Lower lobe of right lung (tissue), 2 donors: ENCODE results near the gene C11orf16. TPM values are rescaled to one million over a fixed set of nuclear protein-coding genes. Genes with fewer than 3 reads are reported as not detected.
"Not testable (repeated sequence)": the region's sequence is repeated elsewhere in the genome, so short reads cannot be mapped to it uniquely, and the experiment has no call there.

Experiments used
- ATAC-seq, 2 donors: fragments of 200-7000 bp; cut with Tn5 transposase; one replicate each; pipeline ENCODE4 v1.9.1; 2020 to 2022; ENCODE audit warnings: mild to moderate bottlenecking in 2 of 2, moderate library complexity in 2 of 2
- DNase-seq: peaks from one replicate; pipeline ENCODE4 v3.0.0-alpha.2; 2020
- H3K27ac ChIP-seq: fragments of 200-600 bp; one replicate; pipeline ENCODE4 v1.8.0; 2022
- H3K27me3 ChIP-seq: fragments of 200-600 bp; one replicate; pipeline ENCODE4 v1.8.0; 2022; ENCODE audit warnings: low read depth
- H3K36me3 ChIP-seq: fragments of 200-600 bp; one replicate; pipeline ENCODE4 v1.8.0; 2022; ENCODE audit warnings: mild to moderate bottlenecking
- H3K4me1 ChIP-seq: fragments of 200-600 bp; one replicate; pipeline ENCODE4 v1.8.0; 2022
- H3K4me3 ChIP-seq: fragments of 200-600 bp; one replicate; pipeline ENCODE4 v1.8.0; 2022; ENCODE audit warnings: mild to moderate bottlenecking
- H3K9me3 ChIP-seq: fragments of 200-600 bp; one replicate; pipeline ENCODE4 v1.8.0; 2022
- intact Hi-C: fragments of 100-400 bp; cut with DNase I; formaldehyde crosslinking; loops from one replicate; pipeline ENCODE4 v1.11.0; 2022
- total RNA-seq: library from RNA; stranded (reverse); fragmentation: NEBNext Ultra II Directional; extraction: Animal tissue kit (Norgen Biotek cat#: 25700); gene quantifications from one replicate; pipeline ENCODE4 v1.2.1, GENCODE V29; 2021
- TF ChIP-seq, protein P1 (sequence below): fragments of 200-600 bp; IDR thresholded peaks from one replicate; pipeline ENCODE4 v1.8.0; 2022; ENCODE audit warnings: antibody characterized with exemption, mild to moderate bottlenecking
- donor health status: DM: no; HTN: yes; CAD: no; lungs with severe emphysema.

The C11orf16 gene
- total RNA-seq, 1 donor from 2014 or later: 5.4 TPM

- intact Hi-C loops: no loop called here
- ATAC-seq (no peak), DNase-seq (no peak)
- TF ChIP-seq, protein P1, sequence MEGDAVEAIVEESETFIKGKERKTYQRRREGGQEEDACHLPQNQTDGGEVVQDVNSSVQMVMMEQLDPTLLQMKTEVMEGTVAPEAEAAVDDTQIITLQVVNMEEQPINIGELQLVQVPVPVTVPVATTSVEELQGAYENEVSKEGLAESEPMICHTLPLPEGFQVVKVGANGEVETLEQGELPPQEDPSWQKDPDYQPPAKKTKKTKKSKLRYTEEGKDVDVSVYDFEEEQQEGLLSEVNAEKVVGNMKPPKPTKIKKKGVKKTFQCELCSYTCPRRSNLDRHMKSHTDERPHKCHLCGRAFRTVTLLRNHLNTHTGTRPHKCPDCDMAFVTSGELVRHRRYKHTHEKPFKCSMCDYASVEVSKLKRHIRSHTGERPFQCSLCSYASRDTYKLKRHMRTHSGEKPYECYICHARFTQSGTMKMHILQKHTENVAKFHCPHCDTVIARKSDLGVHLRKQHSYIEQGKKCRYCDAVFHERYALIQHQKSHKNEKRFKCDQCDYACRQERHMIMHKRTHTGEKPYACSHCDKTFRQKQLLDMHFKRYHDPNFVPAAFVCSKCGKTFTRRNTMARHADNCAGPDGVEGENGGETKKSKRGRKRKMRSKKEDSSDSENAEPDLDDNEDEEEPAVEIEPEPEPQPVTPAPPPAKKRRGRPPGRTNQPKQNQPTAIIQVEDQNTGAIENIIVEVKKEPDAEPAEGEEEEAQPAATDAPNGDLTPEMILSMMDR: no peak
- no peak overlapping the region for H3K27ac ChIP-seq
- no peak overlapping the region for H3K4me3 ChIP-seq
- no peaks in the 10 kb centered on the region for H3K9me3 ChIP-seq
- H3K4me1 ChIP-seq: peaks cover 13% of the 10 kb centered on the region
- no peaks in the 10 kb centered on the region for H3K27me3 ChIP-seq
- no peaks in the 10 kb centered on the region for H3K36me3 ChIP-seq
These were observed 25.6 kb downstream of the C11orf16 start for GRCh38 chr11:8907116-8907515.

- no peak overlapping the region for H3K27ac ChIP-seq
- no peaks in the 10 kb centered on the region for H3K36me3 ChIP-seq
- intact Hi-C loops: no loop called here
- TF ChIP-seq, protein P1: no peak
- ATAC-seq (no peak), DNase-seq (no peak)
- no peaks in the 10 kb centered on the region for H3K27me3 ChIP-seq
- H3K4me3 ChIP-seq: no peak overlapping the region
- no peaks in the 10 kb centered on the region for H3K9me3 ChIP-seq
- peaks cover 9% of the 10 kb centered on the region for H3K4me1 ChIP-seq
These were observed 27.1 kb downstream of the C11orf16 start for GRCh38 chr11:8905528-8906165.

DNA sequence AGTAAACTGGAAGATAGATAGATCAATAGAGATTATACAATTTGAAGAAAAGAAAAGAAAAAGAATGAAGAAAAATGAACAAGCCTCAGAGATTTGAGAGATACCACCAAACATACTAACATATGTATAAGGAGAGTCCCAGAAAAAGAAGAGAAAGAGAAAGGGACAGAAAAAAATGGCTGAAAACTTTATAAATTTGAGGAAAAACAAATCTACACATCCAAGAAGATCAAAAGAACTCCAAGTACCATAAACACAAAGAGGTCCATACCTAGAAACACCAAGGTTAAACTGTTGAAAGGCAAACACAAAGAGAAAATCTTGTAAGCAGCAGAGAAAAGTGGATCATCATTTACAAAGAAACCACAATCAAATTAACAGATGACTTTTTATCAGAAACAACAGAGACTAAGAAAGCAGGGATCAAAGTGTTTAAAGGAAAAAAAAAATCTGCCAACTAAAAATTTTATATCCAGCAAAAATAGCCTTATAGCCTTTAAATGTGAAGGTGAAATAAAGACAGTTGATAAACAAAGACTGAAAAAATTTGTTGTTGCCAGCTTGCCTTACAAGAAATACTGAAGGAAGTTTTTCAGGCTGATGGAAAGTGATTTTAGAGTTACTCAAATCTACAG, 33.5 kb downstream of the C11orf16 start:
- no peak for ATAC-seq
- TF ChIP-seq, protein P1: no peak
- H3K9me3 ChIP-seq: peaks cover 21% of the 10 kb centered on the region
- H3K27ac ChIP-seq: no peak overlapping the region
- H3K36me3 ChIP-seq: no peaks in the 10 kb centered on the region
- no peaks in the 10 kb centered on the region for H3K27me3 ChIP-seq
- H3K4me1 ChIP-seq: no peaks in the 10 kb centered on the region
- intact Hi-C loops: no loop called here
- no peak overlapping the region for H3K4me3 ChIP-seq
- DNase-seq: no peak

- H3K9me3 ChIP-seq, H3K27ac ChIP-seq, intact Hi-C loops, H3K4me1 ChIP-seq, H3K36me3 ChIP-seq, H3K4me3 ChIP-seq, H3K27me3 ChIP-seq, DNase-seq, ATAC-seq: not testable (repeated sequence)
These were observed 41.6 kb downstream of the C11orf16 start for GRCh38 chr11:8891185-8891584.

DNA sequence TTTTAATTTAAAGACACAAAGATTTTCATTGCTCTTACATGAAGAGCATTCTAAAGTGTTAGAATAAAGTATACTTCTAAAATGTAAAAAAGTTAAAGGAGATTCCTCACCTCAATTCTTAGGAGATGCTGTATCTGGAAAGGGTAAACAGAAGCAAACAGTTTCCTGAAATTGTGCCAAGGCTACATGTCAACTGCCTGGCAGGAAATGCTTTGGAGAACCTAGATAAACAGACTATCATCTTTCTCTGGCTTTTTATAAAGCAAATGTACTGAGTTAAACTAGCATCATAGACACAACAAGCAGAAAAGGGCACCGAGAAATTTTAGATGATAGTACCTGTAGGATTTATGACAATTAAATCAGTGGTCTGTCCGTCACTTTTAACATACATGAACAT, 46.4 kb downstream of the C11orf16 start:
- no peaks in the 10 kb centered on the region for H3K9me3 ChIP-seq
- H3K4me3 ChIP-seq: no peak overlapping the region
- intact Hi-C loops: no loop called here
- ATAC-seq (no peak), DNase-seq (no peak)
- no peaks in the 10 kb centered on the region for H3K36me3 ChIP-seq
- TF ChIP-seq, protein P1: no peak
- no peaks in the 10 kb centered on the region for H3K4me1 ChIP-seq
- H3K27me3 ChIP-seq: no peaks in the 10 kb centered on the region
- H3K27ac ChIP-seq: no peak overlapping the region

DNA sequence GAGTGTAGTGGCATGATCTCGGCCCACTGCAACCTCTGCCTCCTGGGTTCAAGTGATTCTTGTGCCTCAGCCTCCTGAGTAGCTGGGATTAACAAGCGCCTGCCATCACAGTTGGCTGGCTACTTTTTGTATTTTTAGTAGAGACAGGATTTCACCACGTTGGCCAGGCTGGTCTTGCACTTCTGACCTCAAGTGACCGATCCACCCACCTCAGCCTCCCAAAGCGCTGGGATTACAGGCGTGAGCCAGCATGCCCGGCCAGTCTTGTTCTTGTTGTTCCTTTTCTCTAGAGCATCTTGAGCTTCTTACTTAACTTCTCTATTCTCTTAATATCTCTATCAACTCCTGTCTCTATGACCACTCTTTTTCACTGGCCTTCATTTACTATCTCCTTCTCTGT, 51.2 kb downstream of the C11orf16 start:
- H3K36me3 ChIP-seq, intact Hi-C loops, H3K4me3 ChIP-seq, ATAC-seq, H3K27ac ChIP-seq, H3K4me1 ChIP-seq, H3K27me3 ChIP-seq, H3K9me3 ChIP-seq, DNase-seq: not testable (repeated sequence)
